ENCODE results near the gene OR6B3. TPM values are rescaled to one million over a fixed set of nuclear protein-coding genes. Genes with fewer than 3 reads are reported as not detected.

OR6B3 gene
- total and polyA plus RNA-seq, 9 of the 15 experiments (the other 6 are each of a cell fraction or from before 2014, with no cell fraction given), result not detected

GRCh38 chr2:240032406-240033329 is 20.7 kb downstream of the OR6B3 start (continued):
- no peak for TF ChIP-seq CREB1 (IDR thresholded peaks at IDR 0.05)
- TF ChIP-seq CREB1 (CRISPR knock-in tag; IDR thresholded peaks at IDR 0.05), result no peak
- TF ChIP-seq TAF1 (IDR thresholded peaks at IDR 0.05; ENCODE audit: control insufficient read depth, extremely low read depth, insufficient read depth, low read length, severe bottlenecking), result no peak
- TF ChIP-seq RBM17 (IDR thresholded peaks at IDR 0.05; ENCODE audit: borderline replicate concordance, low read depth, low read length), result no peak
- no peak for TF ChIP-seq HDGF (IDR thresholded peaks at IDR 0.05)
- TF ChIP-seq ZNF717 (CRISPR knock-in tag; IDR thresholded peaks at IDR 0.05), result no peak

GRCh38 chr2:240030379-240031094 is 22.8 kb downstream of the OR6B3 start, which contains the start of gene OR6B2:
OR6B2 (minus strand) TSS chr2:240030429; CDS start chr2:240030429, 0 bp downstream.
- WGBS (ENCODE audit: insufficient coverage, low coverage, missing lambda C conversion rate), result 4% methylated on average over 4 of the region's 6 CpGs
- no peak within 1 kb of the TSS for H3K4me2 ChIP-seq (ENCODE audit: insufficient read depth, low read length)
- ATAC-seq (no peak), DNase-seq (ENCODE audit: extremely low read depth in 1 of 4, low spot score in 3 of 4) (no peak), FAIRE-seq (no peak)
- in situ Hi-C loops (cut with MboI) (no loop called here), intact Hi-C loops (cut with micrococcal nuclease) (no loop called here)
- H3K27me3 ChIP-seq (ENCODE audit: control insufficient read depth in 2 of 2, insufficient read depth in 2 of 2, low read length in 2 of 2), result peaks cover 3 to 29% of the 10 kb centered on the region in 2 experiments
- peaks cover 0 to 6% of the 10 kb centered on the region in 2 experiments; a peak in 2 of 5 replicates for H3K4me1 ChIP-seq (replicated peaks in 1 of 2; ENCODE audit: control insufficient read depth in 2 of 2, insufficient read depth in 2 of 2, low read length in 2 of 2)
- no peak within 1 kb of the TSS for H2AFZ ChIP-seq (ENCODE audit: low read depth, low read length)
- no peak within 1 kb of the TSS for H3K4me3 ChIP-seq
- CTCF ChIA-PET (ENCODE audit: low intra/inter-chr PET ratio), result no interaction called here
- H3K36me3 ChIP-seq (ENCODE audit: control insufficient read depth, insufficient read depth, low read length), result no peaks in the 10 kb centered on the region
- no peak within 1 kb of the TSS for H3K27ac ChIP-seq (ENCODE audit: extremely low read depth, low read depth, low read length)
- H3K9me3 ChIP-seq (replicated peaks; ENCODE audit: control insufficient read depth, insufficient read depth, low read depth, low read length), result no peaks in the 10 kb centered on the region
- POLR2A ChIA-PET, result no interaction called here
- H3K9me1 ChIP-seq (ENCODE audit: control insufficient read depth, insufficient read depth, low read length), result no peaks in the 10 kb centered on the region
- no TSS peak for BruUV-seq (replicated peaks)
- H4K20me1 ChIP-seq (replicated peaks; ENCODE audit: control insufficient read depth, insufficient read depth, low read length), result no peaks in the 10 kb centered on the region
- no peaks in the 10 kb centered on the region for H3K79me2 ChIP-seq (ENCODE audit: control insufficient read depth, insufficient read depth, low read length)
- H3K9ac ChIP-seq (ENCODE audit: insufficient read depth in 1 of 2, low read depth in 2 of 2, low read length in 2 of 2), result no peak within 1 kb of the TSS
- TF ChIP-seq CHD4 (IDR thresholded peaks at IDR 0.05; ENCODE audit: insufficient read depth, insufficient replicate concordance, low read depth, low read length, poor library complexity, severe bottlenecking) (no peak), ELF2 (CRISPR knock-in tag; IDR thresholded peaks at IDR 0.05) (no peak), ZNF398 (CRISPR knock-in tag; IDR thresholded peaks at IDR 0.05) (no peak), KDM1A (IDR thresholded peaks at IDR 0.05) (no peak), THRB (CRISPR knock-in tag; conservative IDR thresholded peaks at IDR 0.05) (no peak), ZBTB17 (CRISPR knock-in tag; IDR thresholded peaks at IDR 0.05) (no peak), OTX1 (CRISPR knock-in tag; IDR thresholded peaks at IDR 0.05) (no peak), PHB (CRISPR knock-in tag; IDR thresholded peaks at IDR 0.05) (no peak), ZNF277 (CRISPR knock-in tag; IDR thresholded peaks at IDR 0.05; ENCODE audit: borderline replicate concordance) (no peak)
